HFFc6 (cell line): ENCODE measurements around the gene TMEM51. TPM values are rescaled to one million over a fixed set of nuclear protein-coding genes. Genes with fewer than 3 reads are reported as not detected.

Experiments
- DNase-seq: peaks from one replicate; pipeline ENCODE4 v3.0.0-alpha.2; 2018
- H3K27ac Mint-ChIP-seq: 2 replicates; pipeline ENCODE4 v1.8.0; 2020; ENCODE audit warnings: mild to moderate bottlenecking, mixed read lengths
- H3K27me3 Mint-ChIP-seq: 2 replicates; pipeline ENCODE4 v1.8.0; 2021; ENCODE audit warnings: mild to moderate bottlenecking, moderate library complexity, mixed read lengths; ENCODE audit not compliant: insufficient read depth
- H3K36me3 Mint-ChIP-seq: 2 replicates; pipeline ENCODE4 v1.8.0; 2021; ENCODE audit warnings: low read depth, mixed read lengths
- H3K4me1 Mint-ChIP-seq: 2 replicates; pipeline ENCODE4 v1.8.0; 2020; ENCODE audit warnings: low read depth, mixed read lengths
- H3K4me3 Mint-ChIP-seq: 2 replicates; pipeline ENCODE4 v1.8.0; 2020; ENCODE audit warnings: mild to moderate bottlenecking, moderate library complexity, mixed read lengths
- H3K9me3 Mint-ChIP-seq: 2 replicates; pipeline ENCODE4 v1.8.0; 2020; ENCODE audit warnings: mild to moderate bottlenecking, mixed read lengths
- CTCF ChIP-seq: fragments of 200-600 bp; sonication (generic); IDR thresholded peaks from 2 replicates; pipeline ENCODE4 v1.5.0; 2021; ENCODE audit warnings: antibody characterized with exemption, mild to moderate bottlenecking
- total RNA-seq, 6 experiments: library from RNA; stranded (reverse); fragmentation: NEBNext Ultra II Directional; extraction: Animal tissue kit (Norgen Biotek cat#: 25700); gene quantifications; 2 replicates in 1 of 6; 3 replicates in 5 of 6; pipeline ENCODE4 v1.2.3, GENCODE V29; 2021

TMEM51 gene
- total RNA-seq, 6 experiments from 2014 or later: 4.8 to 6.8 (median 6.6) TPM

DNA sequence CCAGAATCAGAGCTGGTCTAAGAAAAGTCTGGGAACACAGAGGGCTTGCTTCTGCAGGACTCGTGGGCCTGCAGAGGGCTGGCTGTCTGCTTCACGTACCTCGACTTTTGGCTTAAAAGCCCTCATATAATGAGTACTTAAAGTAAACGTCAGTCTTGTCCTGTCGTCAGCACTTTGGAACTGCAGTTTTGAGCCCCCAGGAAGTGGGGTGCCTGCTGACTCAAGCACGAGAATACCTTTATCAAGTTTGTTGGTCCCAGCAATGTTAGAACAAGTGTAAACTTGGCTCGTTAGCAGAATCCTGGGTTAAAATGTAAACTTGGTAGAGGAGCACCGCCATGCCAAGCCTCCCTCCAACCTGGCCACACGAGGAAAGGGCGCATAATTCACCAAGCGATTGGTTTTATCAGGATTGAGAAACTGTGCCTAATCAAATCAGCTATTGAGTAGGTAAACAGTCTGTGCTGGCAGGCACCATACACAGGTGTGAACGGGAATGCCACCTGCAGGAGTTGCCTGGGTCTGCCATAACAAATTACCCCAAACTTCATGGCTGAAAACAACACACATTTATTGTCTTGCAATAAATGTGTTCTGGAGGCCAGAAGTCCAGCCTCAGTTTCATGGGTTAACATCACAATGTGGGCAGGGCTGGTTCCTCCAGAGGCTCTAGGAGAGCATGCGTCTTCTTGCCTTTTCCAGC, 48.5 kb downstream of the TMEM51 start:
- Mint-ChIP-seq H3K36me3 (no peaks in the 10 kb centered on the region), H3K4me3 (no peak overlapping the region), H3K9me3 (no peaks in the 10 kb centered on the region), H3K27ac (no peak overlapping the region), H3K4me1 (peaks cover 32% of the 10 kb centered on the region), H3K27me3 (no peaks in the 10 kb centered on the region; the same call in none of the 2 replicates)
- no peak for DNase-seq
- no peak for TF ChIP-seq CTCF

- Mint-ChIP-seq H3K4me3 (no peak overlapping the region), H3K9me3 (no peaks in the 10 kb centered on the region), H3K27ac (no peak overlapping the region), H3K27me3 (no peaks in the 10 kb centered on the region; the same call in 1 of the 2 replicates), H3K4me1 (peaks cover 35% of the 10 kb centered on the region), H3K36me3 (no peaks in the 10 kb centered on the region)
- DNase-seq: no peak
- no peak for TF ChIP-seq CTCF
Measured at GRCh38 chr1:15204931-15205330, 51.4 kb downstream of the TMEM51 start.

GRCh38 chr1:15205586-15206346, 52.2 kb downstream of the TMEM51 start:
- TF ChIP-seq CTCF: no peak

GRCh38 chr1:15206418-15207030, 53.0 kb downstream of the TMEM51 start:
- Mint-ChIP-seq H3K4me1 (peaks cover 19% of the 10 kb centered on the region), H3K4me3 (peak overlapping the region; percentile 1; the same call in 1 of the 2 replicates), H3K9me3 (no peaks in the 10 kb centered on the region), H3K36me3 (no peaks in the 10 kb centered on the region), H3K27me3 (no peaks in the 10 kb centered on the region; the same call in 1 of the 2 replicates), H3K27ac (no peak overlapping the region)
- DNase-seq: peak; percentile 46
- no peak for TF ChIP-seq CTCF

More at GRCh38 chr1:15205586-15206346, 52.2 kb downstream of the TMEM51 start:
- Mint-ChIP-seq H3K9me3 (no peaks in the 10 kb centered on the region), H3K4me1 (peaks cover 27% of the 10 kb centered on the region), H3K27ac (no peak overlapping the region), H3K36me3 (no peaks in the 10 kb centered on the region), H3K27me3 (no peaks in the 10 kb centered on the region; the same call in 1 of the 2 replicates), H3K4me3 (no peak overlapping the region)
- DNase-seq: no peak

DNA sequence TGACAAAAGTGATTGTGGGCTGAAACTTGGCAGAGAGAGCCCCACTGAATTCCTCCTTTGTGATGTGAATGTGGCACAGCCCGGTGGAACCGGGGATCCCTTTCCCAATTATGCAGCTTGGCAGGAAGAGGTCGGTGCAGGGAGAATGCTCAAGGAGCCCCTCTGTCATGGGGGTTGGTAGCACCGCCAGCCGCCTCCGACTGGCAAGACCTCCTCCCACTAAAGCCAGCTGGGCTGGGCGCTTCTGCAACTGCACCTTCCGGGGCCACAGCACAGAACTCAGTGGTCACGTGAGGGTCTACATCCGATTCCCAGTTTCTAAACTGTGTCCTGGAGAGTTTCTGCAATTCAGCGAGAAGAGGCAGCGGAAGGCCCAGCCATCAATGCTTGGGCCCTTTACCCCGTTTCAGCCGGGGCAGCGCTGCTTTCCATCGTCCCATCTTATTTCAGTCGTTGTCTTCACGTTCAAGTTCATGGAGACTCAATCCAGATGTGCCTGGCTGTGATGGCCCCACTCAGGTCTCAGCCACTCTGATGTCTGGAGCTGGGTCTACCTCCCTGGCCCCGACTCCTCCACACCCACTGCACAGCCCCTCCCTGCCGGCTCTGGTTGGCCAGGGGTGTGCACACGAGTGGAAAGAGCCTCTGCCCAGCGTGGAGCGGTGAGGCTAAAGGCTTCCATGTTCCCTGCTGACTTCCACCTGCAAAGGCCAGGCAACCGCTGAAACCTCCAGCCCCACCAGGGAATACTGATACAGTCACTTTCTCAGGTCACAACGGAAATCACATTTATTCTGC, 53.7 kb downstream of the TMEM51 start:
- TF ChIP-seq CTCF: no peak
- no peaks in the 10 kb centered on the region; the same call in 1 of the 2 replicates for H3K27me3 Mint-ChIP-seq
- H3K4me3 Mint-ChIP-seq: no peak overlapping the region

More for the DNA sequence above, 53.7 kb downstream of the TMEM51 start:
- Mint-ChIP-seq H3K4me1 (peaks cover 19% of the 10 kb centered on the region), H3K36me3 (no peaks in the 10 kb centered on the region), H3K9me3 (no peaks in the 10 kb centered on the region), H3K27ac (no peak overlapping the region)
- no peak for DNase-seq
